Chondrocyte (in vitro differentiated cells): ENCODE data around the gene CTNNA2. TPM values are rescaled to one million over a fixed set of nuclear protein-coding genes. Genes with fewer than 3 reads are reported as not detected.

Source experiments
- DNase-seq: peaks from one replicate; pipeline ENCODE4 v3.0.0; 2021; ENCODE audit warnings: mixed read lengths, low spot score
- H3K27ac Mint-ChIP-seq: one replicate; pipeline ENCODE4 v1.8.0; 2021; ENCODE audit warnings: mild to moderate bottlenecking, moderate library complexity, mixed read lengths; ENCODE audit not compliant: unreplicated experiment
- H3K27me3 Mint-ChIP-seq: 2 replicates; pipeline ENCODE4 v1.8.0; 2021; ENCODE audit warnings: low read depth, mixed read lengths
- H3K36me3 Mint-ChIP-seq: 2 replicates; pipeline ENCODE4 v1.8.0; 2021; ENCODE audit warnings: low read depth, mixed read lengths
- H3K4me1 Mint-ChIP-seq: 2 replicates; pipeline ENCODE4 v1.8.0; 2021; ENCODE audit warnings: low read depth, mild to moderate bottlenecking, mixed read lengths
- H3K4me3 Mint-ChIP-seq: one replicate; pipeline ENCODE4 v1.8.0; 2021; ENCODE audit warnings: mild to moderate bottlenecking, moderate library complexity, mixed read lengths; ENCODE audit not compliant: unreplicated experiment
- H3K9me3 Mint-ChIP-seq: 2 replicates; pipeline ENCODE4 v1.8.0; 2021; ENCODE audit warnings: low read depth, mixed read lengths
- CTCF ChIP-seq: fragments of 200-600 bp; sonication (generic); IDR thresholded peaks from 2 replicates; pipeline ENCODE4 v1.5.0; 2021; ENCODE audit warnings: antibody characterized with exemption, mild to moderate bottlenecking, moderate library complexity
- total RNA-seq: library from RNA; stranded (reverse); gene quantifications from 3 replicates; pipeline ENCODE4 v1.2.1, GENCODE V29; 2021

The CTNNA2 gene
- total RNA-seq, 1 donor from 2014 or later = not detected

GRCh38 chr2:79892123-79892522, 379.3 kb downstream of the CTNNA2 start:
- H3K9me3 Mint-ChIP-seq = no peaks in the 10 kb centered on the region
- H3K27ac Mint-ChIP-seq = no peak overlapping the region
- H3K36me3 Mint-ChIP-seq = no peaks in the 10 kb centered on the region
- no peak for DNase-seq
- no peaks in the 10 kb centered on the region for H3K4me1 Mint-ChIP-seq
- H3K27me3 Mint-ChIP-seq = peaks cover 38% of the 10 kb centered on the region
- no peak for TF ChIP-seq CTCF
- H3K4me3 Mint-ChIP-seq = no peak overlapping the region

- Mint-ChIP-seq H3K4me3 (no peak overlapping the region), H3K36me3 (no peaks in the 10 kb centered on the region), H3K27me3 (peaks cover 22% of the 10 kb centered on the region), H3K27ac (no peak overlapping the region), H3K9me3 (no peaks in the 10 kb centered on the region), H3K4me1 (peaks cover 2% of the 10 kb centered on the region)
- no peak for TF ChIP-seq CTCF
- no peak for DNase-seq
Measured at GRCh38 chr2:79899196-79899595, 386.3 kb downstream of the CTNNA2 start.

DNA sequence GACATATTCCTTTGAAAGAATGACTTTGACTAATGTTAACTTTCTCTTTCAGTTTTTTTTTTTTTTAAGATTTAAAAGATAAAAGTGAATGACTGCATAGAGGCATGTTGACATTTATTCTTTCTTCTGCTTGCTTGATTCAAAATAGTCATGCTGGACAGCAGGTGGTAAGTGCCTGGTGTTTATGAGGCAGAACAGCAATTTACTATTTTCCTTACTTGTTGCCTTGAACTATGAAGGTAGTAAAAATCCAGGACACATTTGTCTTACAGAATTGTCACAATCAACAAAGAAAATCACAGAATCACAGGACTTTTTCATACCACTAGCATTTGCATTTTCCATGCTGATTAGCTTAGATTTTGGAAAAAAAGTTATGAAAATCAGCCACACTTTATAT, 388.3 kb downstream of the CTNNA2 start:
- no peak for TF ChIP-seq CTCF
- Mint-ChIP-seq H3K4me3 (no peak overlapping the region), H3K36me3 (no peaks in the 10 kb centered on the region), H3K27me3 (peaks cover 18% of the 10 kb centered on the region), H3K27ac (no peak overlapping the region), H3K9me3 (no peaks in the 10 kb centered on the region), H3K4me1 (peaks cover 2% of the 10 kb centered on the region)
- DNase-seq = no peak

GRCh38 chr2:79903222-79904000, 390.6 kb downstream of the CTNNA2 start:
- TF ChIP-seq CTCF = no peak
- DNase-seq = no peak
- no peak overlapping the region for H3K4me3 Mint-ChIP-seq
- H3K9me3 Mint-ChIP-seq = no peaks in the 10 kb centered on the region
- H3K27me3 Mint-ChIP-seq = peaks cover 18% of the 10 kb centered on the region
- H3K36me3 Mint-ChIP-seq = no peaks in the 10 kb centered on the region
- peaks cover 2% of the 10 kb centered on the region for H3K4me1 Mint-ChIP-seq
- no peak overlapping the region for H3K27ac Mint-ChIP-seq

DNA sequence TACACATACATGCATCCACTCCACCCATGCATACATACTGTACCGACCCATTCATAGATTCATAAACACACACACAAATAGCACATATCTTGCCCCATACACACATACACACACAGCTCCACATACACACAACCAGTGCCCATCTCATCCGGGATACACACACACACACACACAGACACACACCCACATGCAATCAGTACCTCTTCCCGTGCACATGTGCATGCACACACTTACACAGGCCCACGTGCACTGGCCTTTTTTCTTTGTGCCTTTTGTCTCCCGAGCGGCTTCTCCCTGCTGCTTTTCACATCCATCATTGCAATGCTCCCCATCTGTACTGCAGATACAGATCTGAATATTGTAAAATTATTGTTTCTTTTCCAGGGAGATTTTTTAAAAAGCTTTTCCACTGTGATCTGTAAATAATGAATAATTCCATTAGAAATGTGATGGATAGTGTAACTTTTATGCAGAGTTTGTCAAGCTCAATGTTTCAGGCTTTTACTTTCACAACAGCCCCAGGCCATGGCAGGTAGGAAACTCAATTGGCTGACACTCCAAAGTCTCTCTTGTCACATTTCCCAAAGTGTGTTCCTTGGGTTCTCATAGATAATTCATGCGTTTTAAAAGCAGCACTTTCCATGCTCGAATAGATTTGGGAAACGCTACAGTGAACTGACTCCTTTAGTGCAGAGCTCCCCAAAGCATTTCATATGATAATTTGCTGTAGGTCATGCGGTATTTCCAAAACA, 393.5 kb downstream of the CTNNA2 start:
- H3K4me1 Mint-ChIP-seq = peaks cover 2% of the 10 kb centered on the region
- H3K4me3 Mint-ChIP-seq = no peak overlapping the region
- no peak for DNase-seq
- TF ChIP-seq CTCF = no peak
- no peaks in the 10 kb centered on the region for H3K9me3 Mint-ChIP-seq
- H3K27ac Mint-ChIP-seq = no peak overlapping the region
- H3K27me3 Mint-ChIP-seq = peaks cover 14% of the 10 kb centered on the region
- H3K36me3 Mint-ChIP-seq = no peaks in the 10 kb centered on the region
